Thoracic aorta (tissue), 2 donors: ENCODE data around the gene BABAM2. TPM values are rescaled to one million over a fixed set of nuclear protein-coding genes. Genes with fewer than 3 reads are reported as not detected.
A peak's percentile ranks its signal among the peaks of the same experiment; 100 is the strongest.

Experiments used
- ATAC-seq: fragments of 150-250 bp; one replicate; pipeline ENCODE4 v1.8.0; 2017; ENCODE audit warnings: low read depth; ENCODE audit not compliant: insufficient number of reproducible peaks, low FRiP score
- DNase-seq: peaks from one replicate; pipeline ENCODE4 v3.0.0-alpha.2; 2020; ENCODE audit warnings: low spot score
- H3K27ac ChIP-seq, 2 donors: fragments of 200-600 bp; sonication (generic); 1 replicate in 1 of 2; 2 replicates in 1 of 2; pipeline ENCODE4 v1.5.1; 2016; ENCODE audit warnings: mild to moderate bottlenecking in 2 of 2, moderate library complexity in 2 of 2
- H3K27me3 ChIP-seq: fragments of 200-600 bp; sonication (generic); replicated peaks from 2 replicates; pipeline ENCODE4 v1.6.0; 2016; ENCODE audit warnings: mild to moderate bottlenecking; ENCODE audit not compliant: insufficient read depth
- H3K36me3 ChIP-seq: fragments of 200-600 bp; sonication (generic); one replicate; pipeline ENCODE4 v1.5.1; 2016
- H3K4me1 ChIP-seq, 2 donors: fragments of 200-600 bp; sonication (generic); 1 replicate in 1 of 2; 2 replicates in 1 of 2; pipeline versions ENCODE4 v1.5.1 to v1.6.0; 2016; ENCODE audit warnings: low read depth in 2 of 2, mild to moderate bottlenecking in 1 of 2; ENCODE audit not compliant: control insufficient read depth in 1 of 2
- H3K4me3 ChIP-seq: fragments of 200-600 bp; sonication (generic); 2 replicates; pipeline ENCODE4 v1.5.1; 2016; ENCODE audit warnings: mild to moderate bottlenecking
- H3K9me3 ChIP-seq: fragments of 200-600 bp; sonication (generic); 2 replicates; pipeline ENCODE4 v1.5.1; 2016
- CTCF ChIP-seq: fragments of 200-600 bp; sonication (generic); IDR thresholded peaks from one replicate; pipeline ENCODE4 v1.5.1; 2019; ENCODE audit warnings: antibody characterized with exemption
- total RNA-seq, 2 donors: library from RNA; depleted of rRNA; stranded (reverse); fragments of >200 nt; gene quantifications; one replicate each; pipeline versions ENCODE4 v1.1.0 to v1.2.3, GENCODE V29; 2016

The BABAM2 gene
- total RNA-seq, 2 donors from 2014 or later, result 24.7 to 32.8 TPM

- H3K36me3 ChIP-seq, result no peaks in the 10 kb centered on the region
- no peaks in the 10 kb centered on the region for H3K9me3 ChIP-seq
- DNase-seq (no peak), ATAC-seq (no peak)
- no peak for TF ChIP-seq CTCF
- H3K27me3 ChIP-seq, result no peaks in the 10 kb centered on the region
- no peak overlapping the region for H3K4me3 ChIP-seq
- peaks cover 0 to 20% of the 10 kb centered on the region in 2 donors for H3K4me1 ChIP-seq
- H3K27ac ChIP-seq, result no peak overlapping the region
Observed at GRCh38 chr2:28148566-28148965, 258.0 kb downstream of the BABAM2 start.

- DNase-seq (no peak), ATAC-seq (no peak)
- peak overlapping the region; percentile 7 for H3K4me3 ChIP-seq
- H3K36me3 ChIP-seq, result no peaks in the 10 kb centered on the region
- no peaks in the 10 kb centered on the region for H3K9me3 ChIP-seq
- H3K27ac ChIP-seq, result peak overlapping the region in 1 of 2 donors; percentile 2
- peaks cover 0 to 20% of the 10 kb centered on the region in 2 donors for H3K4me1 ChIP-seq
- TF ChIP-seq CTCF, result no peak
- no peaks in the 10 kb centered on the region for H3K27me3 ChIP-seq
Observed at GRCh38 chr2:28150236-28150915, 259.8 kb downstream of the BABAM2 start.

- Histone ChIP-seq H3K27me3 (no peaks in the 10 kb centered on the region), H3K36me3 (no peaks in the 10 kb centered on the region), H3K4me3 (peak overlapping the region; percentile 7), H3K27ac (no peak overlapping the region), H3K9me3 (peaks cover 6% of the 10 kb centered on the region), H3K4me1 (peaks cover 0 to 20% of the 10 kb centered on the region in 2 donors)
- ATAC-seq, result no peak
- DNase-seq, result no peak
- TF ChIP-seq CTCF, result no peak
Observed at GRCh38 chr2:28150994-28151393, 260.5 kb downstream of the BABAM2 start.

GRCh38 chr2:28152585-28153280 is 262.2 kb downstream of the BABAM2 start:
- H3K4me1 ChIP-seq, result peaks cover 0 to 20% of the 10 kb centered on the region in 2 donors
- H3K36me3 ChIP-seq, result no peaks in the 10 kb centered on the region
- H3K27me3 ChIP-seq, result no peaks in the 10 kb centered on the region
- H3K27ac ChIP-seq, result no peak overlapping the region
- H3K9me3 ChIP-seq, result peaks cover 6% of the 10 kb centered on the region
- no peak for ATAC-seq
- TF ChIP-seq CTCF, result no peak
- H3K4me3 ChIP-seq, result no peak overlapping the region
- DNase-seq, result no peak

GRCh38 chr2:28153851-28154250 is 263.3 kb downstream of the BABAM2 start:
- Histone ChIP-seq H3K4me1 (peaks cover 0 to 24% of the 10 kb centered on the region in 2 donors), H3K27me3 (no peaks in the 10 kb centered on the region), H3K27ac (no peak overlapping the region), H3K9me3 (peaks cover 6% of the 10 kb centered on the region), H3K36me3 (no peaks in the 10 kb centered on the region), H3K4me3 (no peak overlapping the region)
- no peak for DNase-seq
- no peak for TF ChIP-seq CTCF
- ATAC-seq, result no peak
